Uterus (tissue), 2 donors: Measurements from ENCODE around the gene CDCA3.

ENCODE experiments used
- POLR2A ChIP-seq, 2 donors: fragments of 450-650 bp; IDR thresholded peaks; one replicate each; pipeline ENCODE4 v1.6.1; 2016; ENCODE audit warnings: antibody characterized with exemption in 2 of 2, mild to moderate bottlenecking in 1 of 2, moderate library complexity in 1 of 2
- TF ChIP-seq, protein P1 (sequence below), 4 experiments: fragments of 200-600 bp in 2 of 4; fragments of 450-650 bp in 2 of 4; sonication (generic) in 2 of 4; IDR thresholded peaks; one replicate each; pipeline ENCODE4 v1.5.1; 2016 to 2019; ENCODE audit warnings: antibody characterized with exemption in 4 of 4, mild to moderate bottlenecking in 2 of 4, moderate library complexity in 1 of 4

DNA sequence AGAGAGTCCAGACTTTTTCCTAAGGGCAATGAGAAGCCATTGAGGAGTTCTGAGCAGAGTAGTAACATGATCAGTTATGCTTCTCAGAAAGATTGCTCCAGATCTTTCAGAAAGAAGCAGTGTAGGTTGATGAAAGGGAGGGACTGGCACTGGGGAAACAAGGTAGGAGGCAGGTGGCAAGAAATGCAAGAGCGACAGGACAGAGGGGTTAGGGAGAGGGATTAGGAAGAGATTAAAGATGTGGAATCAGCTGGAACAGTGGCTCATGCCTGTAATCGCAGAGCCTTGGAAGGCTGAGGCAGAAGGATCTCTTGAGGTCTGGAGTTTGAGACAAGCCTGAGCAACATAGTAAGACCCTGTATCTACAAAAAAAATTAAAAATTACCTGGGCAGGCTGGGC lies 3.4 kb downstream of the CDCA3 start:
- TF ChIP-seq, protein P1, sequence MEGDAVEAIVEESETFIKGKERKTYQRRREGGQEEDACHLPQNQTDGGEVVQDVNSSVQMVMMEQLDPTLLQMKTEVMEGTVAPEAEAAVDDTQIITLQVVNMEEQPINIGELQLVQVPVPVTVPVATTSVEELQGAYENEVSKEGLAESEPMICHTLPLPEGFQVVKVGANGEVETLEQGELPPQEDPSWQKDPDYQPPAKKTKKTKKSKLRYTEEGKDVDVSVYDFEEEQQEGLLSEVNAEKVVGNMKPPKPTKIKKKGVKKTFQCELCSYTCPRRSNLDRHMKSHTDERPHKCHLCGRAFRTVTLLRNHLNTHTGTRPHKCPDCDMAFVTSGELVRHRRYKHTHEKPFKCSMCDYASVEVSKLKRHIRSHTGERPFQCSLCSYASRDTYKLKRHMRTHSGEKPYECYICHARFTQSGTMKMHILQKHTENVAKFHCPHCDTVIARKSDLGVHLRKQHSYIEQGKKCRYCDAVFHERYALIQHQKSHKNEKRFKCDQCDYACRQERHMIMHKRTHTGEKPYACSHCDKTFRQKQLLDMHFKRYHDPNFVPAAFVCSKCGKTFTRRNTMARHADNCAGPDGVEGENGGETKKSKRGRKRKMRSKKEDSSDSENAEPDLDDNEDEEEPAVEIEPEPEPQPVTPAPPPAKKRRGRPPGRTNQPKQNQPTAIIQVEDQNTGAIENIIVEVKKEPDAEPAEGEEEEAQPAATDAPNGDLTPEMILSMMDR (IDR thresholded peaks at IDR 0.05): no peak
- no peak for TF ChIP-seq POLR2A (IDR thresholded peaks at IDR 0.05)
